NCI-H1105 treated with DMSO at 0.1 percent for 48 hours (cell line): ENCODE results near the gene SIX3.

ENCODE experiments used
- DNase-seq: peaks from one replicate; lab custom pipeline; 2025; lab: John Stamatoyannopoulos, UW

SIX3 gene

DNA sequence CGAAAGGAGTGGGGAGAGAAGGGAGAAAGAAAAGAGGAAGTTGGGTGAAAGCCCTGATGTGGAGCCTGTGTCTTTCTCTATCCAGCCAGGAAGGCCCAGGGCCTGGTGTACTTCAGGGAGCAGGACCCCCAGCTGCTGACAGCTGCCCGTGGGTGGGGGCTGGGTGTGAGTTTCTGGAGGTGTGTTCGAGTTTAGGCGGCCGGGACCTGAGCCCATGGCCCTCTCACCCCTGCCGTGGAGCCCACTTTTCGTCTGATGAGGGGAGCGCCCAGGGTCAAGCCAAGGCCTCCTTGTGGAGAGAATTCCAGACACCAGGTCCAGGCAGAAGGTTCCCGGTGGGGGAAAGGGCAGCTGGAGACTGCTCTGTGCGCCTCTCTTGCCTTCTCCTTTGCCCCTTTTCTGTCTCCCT, 2.2 kb downstream of the SIX3 start:
- DNase-seq: no peak

DNA sequence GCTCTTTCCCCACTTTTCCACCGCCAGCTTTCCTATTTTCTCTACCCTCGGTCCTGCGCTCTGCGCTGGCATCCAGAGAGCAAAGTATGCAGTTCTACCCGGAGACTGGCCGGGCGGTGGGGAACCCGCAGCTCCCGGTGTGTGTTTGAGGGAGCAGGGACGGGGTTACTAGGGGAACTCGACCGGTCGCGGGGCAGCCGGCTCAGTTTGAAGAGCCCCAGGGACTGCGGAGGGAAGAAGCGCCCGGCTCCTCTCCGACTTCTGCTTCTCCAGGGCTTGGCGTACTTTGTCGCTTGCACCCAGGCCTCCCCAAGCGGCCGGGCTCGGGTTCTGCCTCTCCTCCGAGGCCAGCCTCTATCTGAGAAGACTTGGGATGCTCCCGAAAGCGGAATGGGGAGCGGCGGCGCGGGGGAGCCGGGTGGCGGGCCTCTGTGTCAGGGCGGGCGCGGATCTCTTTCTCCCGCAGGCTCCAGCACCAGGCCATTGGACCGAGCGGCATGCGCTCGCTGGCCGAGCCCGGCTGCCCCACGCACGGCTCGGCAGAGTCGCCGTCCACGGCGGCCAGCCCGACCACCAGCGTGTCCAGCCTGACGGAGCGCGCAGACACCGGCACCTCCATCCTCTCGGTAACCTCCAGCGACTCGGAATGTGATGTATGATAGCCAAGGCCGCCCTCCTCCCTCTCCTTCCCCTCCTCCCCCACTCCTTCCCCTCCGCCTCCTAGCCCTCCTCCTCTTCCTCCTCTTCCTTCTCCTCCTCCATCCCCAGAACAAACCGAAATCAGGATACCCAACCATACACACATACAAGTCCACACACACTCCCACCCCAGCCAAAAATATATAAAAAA, 2.8 kb downstream of the SIX3 start:
- DNase-seq: no peak

DNA sequence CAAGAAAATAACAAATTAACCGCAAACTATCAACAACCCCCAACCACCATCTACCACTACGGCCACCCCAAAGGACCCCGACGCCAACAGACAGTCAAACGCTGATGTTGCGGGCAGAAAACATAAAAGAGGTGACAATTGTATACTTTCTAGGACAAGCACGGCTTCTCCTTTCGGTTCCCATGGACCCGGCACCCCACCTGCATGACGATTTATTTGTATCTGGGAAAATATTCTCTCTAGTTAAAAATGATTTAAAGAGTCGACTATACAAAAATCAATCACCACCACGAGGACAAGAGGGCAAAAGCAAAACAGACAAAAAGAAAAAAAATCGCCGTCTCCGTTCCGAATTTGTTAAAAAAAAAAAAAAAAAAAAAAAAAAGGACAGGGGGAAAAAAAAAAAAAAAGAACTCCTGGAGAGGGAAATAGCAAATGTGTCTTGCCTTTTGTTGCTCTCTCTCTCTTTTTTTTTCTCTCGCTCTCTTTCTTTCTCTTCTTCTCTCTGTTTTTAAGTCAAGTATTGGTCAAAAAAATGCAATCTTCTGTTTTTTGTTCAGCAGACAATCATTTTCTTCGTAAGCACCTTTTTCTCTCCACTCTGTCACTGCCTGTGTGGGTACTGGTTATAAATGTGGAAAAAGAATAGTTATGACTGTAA, 3.6 kb downstream of the SIX3 start:
- no peak for DNase-seq

- DNase-seq: no peak
These were observed 4.3 kb downstream of the SIX3 start for GRCh38 chr2:44945676-44946371.

GRCh38 chr2:44946372-44947027, 5.0 kb downstream of the SIX3 start:
- no peak for DNase-seq

DNA sequence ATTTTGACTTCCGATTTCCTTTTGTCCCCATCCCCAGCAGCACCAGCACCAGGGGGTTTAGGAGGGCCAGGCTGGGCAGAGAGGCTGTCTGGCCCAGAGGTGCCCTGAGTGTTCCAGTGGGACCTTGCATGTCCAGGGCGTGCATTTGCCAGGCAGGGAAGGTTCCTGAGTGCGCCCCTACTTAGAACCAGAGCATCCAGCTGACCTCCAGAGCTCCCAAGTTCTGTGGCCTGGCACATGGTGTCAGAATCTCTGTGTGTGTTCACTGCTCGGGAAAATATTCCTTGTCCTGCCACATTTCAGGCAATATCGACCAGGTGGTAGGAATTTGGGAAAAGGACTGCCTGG, 5.5 kb downstream of the SIX3 start:
- no peak for DNase-seq

GRCh38 chr2:44948565-44949328, 7.2 kb downstream of the SIX3 start:
- no peak for DNase-seq

DNA sequence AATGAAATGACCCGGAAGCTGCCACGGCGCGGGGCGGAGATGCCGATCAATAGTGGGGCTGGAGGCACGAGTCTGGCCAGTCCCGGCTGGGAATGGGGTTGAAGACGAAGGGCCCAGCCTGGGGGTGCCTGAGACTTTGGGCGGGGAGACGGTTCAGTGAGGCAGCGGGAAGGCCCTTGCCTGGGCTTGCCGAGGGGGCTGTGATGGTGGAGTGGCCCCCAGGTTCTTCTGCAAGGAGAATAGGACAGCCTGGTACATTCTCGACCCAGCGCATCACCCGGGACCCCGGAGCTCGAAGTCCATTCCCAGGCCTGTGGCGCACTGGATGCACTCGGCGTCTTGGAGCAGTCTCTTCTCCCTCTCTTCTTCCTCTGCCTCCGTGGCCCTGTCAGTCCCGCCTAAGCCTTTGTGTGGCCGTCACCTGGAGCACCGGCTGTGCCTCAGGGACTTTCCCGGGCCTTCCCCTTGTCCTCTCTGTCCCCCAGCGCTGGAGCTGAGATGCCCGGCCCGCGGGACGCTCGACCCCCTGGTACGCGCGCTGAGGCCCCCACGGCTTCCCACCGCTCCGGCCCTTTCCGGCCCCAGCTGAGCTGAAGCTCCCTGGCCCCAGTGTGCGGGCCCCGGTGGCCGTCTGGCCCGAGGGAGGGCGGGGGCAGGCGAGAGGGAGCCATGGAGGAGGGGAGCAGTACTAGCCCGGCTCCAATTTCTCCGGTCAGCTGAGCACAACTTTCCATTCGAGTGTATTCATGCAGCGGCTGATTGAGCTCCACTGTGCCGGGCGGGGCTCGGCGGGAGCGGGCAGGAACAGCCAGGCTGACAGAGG, 8.0 kb downstream of the SIX3 start:
- no peak for DNase-seq

DNA sequence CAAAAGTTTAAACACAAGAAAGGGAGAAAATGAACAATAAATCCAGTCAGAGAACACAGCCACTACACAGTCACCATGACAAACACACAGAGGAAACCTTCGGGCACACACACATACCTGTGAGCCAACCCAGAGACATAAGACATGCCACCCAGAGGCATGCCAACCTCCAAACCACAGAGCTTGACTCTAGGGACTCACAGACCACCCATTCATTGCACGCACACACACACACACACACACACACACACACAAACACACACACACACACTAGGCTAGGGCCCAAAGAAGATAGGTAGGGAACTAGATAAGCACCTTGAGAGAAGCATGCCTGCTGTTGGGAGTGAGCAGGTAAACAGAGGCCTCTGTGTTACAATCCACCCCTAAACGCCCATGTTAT, 9.1 kb downstream of the SIX3 start:
- no peak for DNase-seq

- DNase-seq: no peak
These were observed 9.6 kb downstream of the SIX3 start for GRCh38 chr2:44951124-44951523.

GRCh38 chr2:44951714-44952113, 10.2 kb downstream of the SIX3 start:
- no peak for DNase-seq

DNA sequence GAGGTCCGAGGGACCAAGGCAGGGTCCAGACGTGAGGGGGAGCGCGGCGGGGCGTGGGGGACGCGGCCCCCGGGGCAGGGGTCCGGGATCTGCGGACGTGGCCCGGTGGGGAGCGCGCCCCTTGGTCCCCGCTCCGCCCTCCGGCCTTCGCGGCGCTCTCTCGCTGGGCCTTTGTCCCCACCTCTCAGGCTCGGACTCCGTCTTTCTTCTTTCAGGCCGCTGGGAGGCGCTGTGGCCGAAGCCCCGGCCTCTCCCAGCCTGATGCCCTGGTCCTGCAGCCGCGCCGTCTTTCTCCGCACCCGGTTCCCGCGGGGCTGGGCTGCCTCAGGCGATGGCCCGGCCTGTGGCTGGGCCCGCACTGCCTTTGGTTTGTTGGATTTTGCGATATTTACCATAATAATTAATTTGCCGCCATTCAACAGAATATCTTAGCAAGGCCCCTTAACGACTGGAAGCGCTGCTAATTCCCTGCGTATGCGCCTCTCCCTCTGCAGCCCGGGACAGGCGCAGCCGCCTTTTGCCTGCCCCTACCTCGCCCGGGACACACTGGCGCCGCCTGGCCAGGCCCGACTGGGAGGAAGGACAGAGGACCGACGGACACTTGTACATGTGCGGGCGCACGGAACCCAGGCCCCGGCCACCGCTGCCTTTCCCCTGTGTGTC, 10.8 kb downstream of the SIX3 start:
- DNase-seq: no peak

- no peak for DNase-seq
These were observed 11.4 kb downstream of the SIX3 start for GRCh38 chr2:44952806-44953498.

DNA sequence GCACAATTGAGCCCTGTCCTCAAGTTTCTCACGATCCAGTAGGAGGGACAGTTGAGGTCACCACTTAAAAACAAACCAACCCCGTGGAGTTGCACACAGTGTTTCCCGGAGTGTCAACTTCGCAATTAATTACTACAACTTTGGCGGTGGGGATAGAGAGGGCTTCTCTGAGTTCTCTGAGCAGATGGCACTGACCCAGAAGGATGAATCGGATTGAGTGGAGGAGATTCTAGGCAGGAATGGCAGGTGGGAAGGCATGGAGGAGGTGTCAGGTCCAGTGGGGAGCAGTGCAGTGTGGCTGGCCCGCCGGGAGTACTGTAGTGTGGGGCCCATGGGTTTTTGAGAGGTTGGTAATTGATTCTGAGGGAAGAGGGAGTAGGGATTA, 12.0 kb downstream of the SIX3 start:
- DNase-seq: no peak

- no peak for DNase-seq
These were observed 13.0 kb downstream of the SIX3 start for GRCh38 chr2:44954447-44954888.

DNA sequence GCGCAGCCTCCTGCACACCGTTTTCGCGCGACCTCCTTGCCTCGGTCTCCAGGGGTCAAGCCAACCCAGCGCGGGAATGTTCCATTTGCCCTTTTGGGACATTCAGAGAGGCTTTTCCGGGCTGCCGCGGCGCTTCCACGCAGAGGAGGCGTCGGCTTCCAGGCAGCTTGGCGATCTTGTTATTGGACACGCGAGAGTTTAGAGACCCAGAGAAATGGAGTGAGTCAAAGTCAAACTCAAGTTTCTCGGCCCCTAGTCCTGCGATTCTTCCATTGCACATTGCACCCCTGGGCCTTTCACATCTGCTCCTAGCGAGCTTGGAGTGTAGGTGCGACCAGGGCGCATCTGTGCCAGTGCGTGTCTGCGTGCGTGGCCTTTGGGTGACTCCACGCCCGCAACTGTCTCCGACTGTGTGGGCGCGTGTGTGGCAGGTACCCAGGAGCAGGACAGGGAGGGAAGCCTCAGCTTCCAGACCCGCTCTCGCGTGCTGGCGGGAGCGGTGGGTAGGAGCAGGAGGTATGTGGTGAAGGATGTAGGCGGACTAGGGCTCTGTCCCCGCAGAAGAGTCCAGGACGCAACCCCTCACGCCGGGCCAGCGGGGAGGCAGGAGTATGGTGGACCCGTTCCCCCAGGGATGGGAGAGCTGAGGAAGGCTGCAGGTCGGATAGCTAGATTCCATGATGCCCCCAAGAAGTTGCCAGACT, 13.5 kb downstream of the SIX3 start:
- DNase-seq: no peak

DNA sequence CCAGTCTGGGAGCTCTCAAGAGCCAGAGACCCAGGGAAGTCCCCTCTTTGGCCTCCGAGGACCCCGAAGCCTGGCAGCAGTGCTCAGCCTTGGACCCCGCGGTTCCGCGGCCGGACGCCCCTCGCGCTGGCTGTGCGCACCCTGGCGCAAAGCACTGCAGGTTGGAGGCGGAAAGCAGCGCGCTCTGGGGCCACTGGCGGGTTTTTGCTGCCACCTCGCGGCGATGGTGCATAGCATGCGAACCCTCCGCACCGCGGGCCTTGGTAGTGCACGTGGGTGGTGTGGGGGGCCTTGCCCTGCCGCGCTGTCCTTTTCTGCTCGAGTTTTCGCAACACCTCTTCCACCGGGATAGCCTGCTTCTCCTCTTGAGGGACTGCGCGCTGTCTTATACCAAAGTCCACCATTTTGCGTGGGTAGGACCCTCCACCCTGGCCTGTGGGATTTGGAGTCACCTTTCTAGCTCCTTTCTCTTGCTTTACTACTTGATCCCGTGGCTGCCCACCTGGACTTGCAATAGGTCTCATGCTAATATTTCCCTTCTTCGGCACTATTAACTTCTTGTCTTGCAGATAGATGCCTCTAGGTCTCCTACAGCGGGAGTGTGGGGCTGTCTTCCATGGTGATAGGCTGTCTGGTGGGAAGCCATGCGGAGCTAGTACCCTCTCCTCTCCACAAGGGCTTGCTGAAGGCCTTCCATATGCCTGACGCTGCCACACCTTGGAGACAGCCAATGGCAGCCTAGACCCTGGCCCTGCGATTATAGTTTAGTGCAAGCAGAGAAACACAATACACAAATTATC, 14.3 kb downstream of the SIX3 start:
- DNase-seq: peak; percentile 53

DNA sequence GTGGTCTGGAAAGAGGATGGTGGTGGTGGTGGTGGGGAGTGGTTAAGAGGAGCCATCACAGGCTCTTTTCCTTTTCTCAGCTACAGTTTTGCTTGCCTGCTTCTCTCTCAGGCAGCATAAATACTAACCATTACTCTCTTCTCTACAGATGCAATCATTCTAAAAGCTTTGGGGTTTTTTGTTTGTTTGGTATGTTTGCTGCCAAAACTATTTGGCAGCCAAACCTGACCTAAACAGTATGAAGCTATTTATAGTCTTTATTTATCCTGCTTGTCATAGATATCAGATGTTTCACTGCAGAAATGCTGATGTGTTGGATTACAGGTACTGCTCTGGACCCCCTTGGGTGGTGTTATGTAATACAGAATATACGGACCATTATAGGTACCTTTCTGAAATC, 15.3 kb downstream of the SIX3 start:
- peak; percentile 17 for DNase-seq
